H1 (cell line): ENCODE measurements around the gene RAB4B. TPM values are rescaled to one million over a fixed set of nuclear protein-coding genes. Genes with fewer than 3 reads are reported as not detected.
A peak's percentile ranks its signal among the peaks of the same experiment; 100 is the strongest.

ENCODE experiments used
- CTCF ChIA-PET: fragments of 300-600 bp; sonication (Branson Sonifier 250); formaldehyde crosslinking; loops from one replicate; lab custom pipeline; 2021; ENCODE audit not compliant: partially characterized antibody; lab: Charles Lee
- POLR2A ChIA-PET: fragments of 300-600 bp; sonication (Branson Sonifier 250); formaldehyde crosslinking; loops from one replicate; lab custom pipeline; 2021; ENCODE audit warnings: inconsistent platforms; ENCODE audit not compliant: partially characterized antibody; lab: Charles Lee
- DNase-seq, 2 experiments: peaks; one replicate each; pipeline versions ENCODE4 v3.0.0 to v3.0.0-alpha.2; 2010 to 2022; ENCODE audit warnings: low spot score in 2 of 2, low read depth in 1 of 2, mixed read lengths in 1 of 2
- FAIRE-seq: peaks from 2 replicates; lab custom pipeline; 2011; peaks lifted over from hg19 to GRCh38; lab: Jason Lieb, UNC
- H2AFZ ChIP-seq: 2 replicates; pipeline ENCODE4 v1.8.1; 2012; ENCODE audit warnings: low read length, inconsistent platforms
- H2AK5ac ChIP-seq: 2 replicates; pipeline ENCODE4 v1.6.1; 2013; ENCODE audit warnings: low read depth, low read length
- H2BK120ac ChIP-seq: replicated peaks from 2 replicates; pipeline ENCODE3; 2013; ENCODE audit warnings: low read depth, low read length, inconsistent platforms
- H2BK12ac ChIP-seq: 2 replicates; pipeline ENCODE4 v1.6.1; 2013; ENCODE audit warnings: low read depth, low read length
- H2BK15ac ChIP-seq: 2 replicates; pipeline ENCODE4 v1.6.1; 2013; ENCODE audit warnings: low read length
- H2BK20ac ChIP-seq: 2 replicates; pipeline ENCODE4 v1.6.1; 2013; ENCODE audit warnings: low read length
- H2BK5ac ChIP-seq: 2 replicates; pipeline ENCODE4 v1.6.1; 2013; ENCODE audit warnings: low read depth, low read length
- H3K14ac ChIP-seq: 2 replicates; pipeline ENCODE4 v1.6.1; 2013; ENCODE audit warnings: inconsistent platforms; ENCODE audit not compliant: insufficient read length
- H3K18ac ChIP-seq: 2 replicates; pipeline ENCODE4 v1.6.1; 2013; ENCODE audit warnings: low read length; ENCODE audit errors: extremely low read depth
- H3K23ac ChIP-seq: 2 replicates; pipeline ENCODE4 v1.6.1; 2013; ENCODE audit warnings: inconsistent platforms; ENCODE audit not compliant: insufficient read length
- H3K23me2 ChIP-seq: 2 replicates; pipeline ENCODE4 v1.6.1; 2013; ENCODE audit warnings: low read depth, low read length
- H3K27ac ChIP-seq: 2 replicates; pipeline ENCODE4 v1.6.1; 2011; ENCODE audit warnings: low read depth, low read length, inconsistent platforms
- H3K27me3 ChIP-seq, 4 experiments: replicated peaks in 1 of 4; 1 replicate in 1 of 4; 2 replicates in 3 of 4; pipeline versions ENCODE4 v1.6.1 to v1.8.1; 2011 to 2013; ENCODE audit warnings: low read length in 3 of 4, mild to moderate bottlenecking in 3 of 4, inconsistent platforms in 2 of 4, mixed read lengths in 2 of 4, moderate library complexity in 1 of 4; ENCODE audit not compliant: control insufficient read depth in 3 of 4, insufficient read depth in 3 of 4; ENCODE audit errors: extremely low read depth in 1 of 4
- H3K36me3 ChIP-seq, 4 experiments: 2 replicates each; pipeline versions ENCODE4 v1.6.1 to v1.8.1; 2011 to 2013; ENCODE audit warnings: mild to moderate bottlenecking in 4 of 4, low read length in 3 of 4, moderate library complexity in 2 of 4, control low read depth in 1 of 4, inconsistent platforms in 1 of 4; ENCODE audit not compliant: insufficient read depth in 4 of 4, control insufficient read depth in 2 of 4
- H3K4ac ChIP-seq: replicated peaks from 2 replicates; pipeline ENCODE3; 2013; ENCODE audit warnings: low read length, low read depth, mixed read lengths, inconsistent platforms; ENCODE audit not compliant: insufficient read length
- H3K4me1 ChIP-seq, 4 experiments: replicated peaks in 1 of 4; 1 replicate in 1 of 4; 2 replicates in 3 of 4; pipeline versions ENCODE4 v1.6.1 to v1.8.1; 2011 to 2013; ENCODE audit warnings: low read length in 3 of 4, inconsistent platforms in 2 of 4, mixed read lengths in 1 of 4; ENCODE audit not compliant: insufficient read depth in 4 of 4, control insufficient read depth in 3 of 4
- H3K4me2 ChIP-seq, 2 experiments: 2 replicates each; pipeline versions ENCODE4 v1.6.1 to v1.8.1; 2011 to 2013; ENCODE audit warnings: low read depth in 2 of 2, low read length in 2 of 2, control low read depth in 1 of 2, inconsistent platforms in 1 of 2, mild to moderate bottlenecking in 1 of 2; ENCODE audit not compliant: insufficient read depth in 1 of 2
- H3K4me3 ChIP-seq, 4 experiments: fragments of 200-600, 300-600 bp in 1 of 4; sonication (generic), shearing (Covaris generic), sonication (Bioruptor Twin) in 1 of 4; 2 replicates each; pipeline versions ENCODE4 v1.5.1 to v1.8.1; 2011 to 2016; ENCODE audit warnings: low read length in 4 of 4, low read depth in 3 of 4, control low read depth in 2 of 4, inconsistent platforms in 2 of 4, mild to moderate bottlenecking in 2 of 4, mixed read lengths in 1 of 4, moderate library complexity in 1 of 4; ENCODE audit not compliant: insufficient read depth in 2 of 4; ENCODE audit errors: extremely low read depth in 1 of 4
- H3K56ac ChIP-seq: replicated peaks from 2 replicates; pipeline ENCODE3; 2013; ENCODE audit warnings: low read depth, mild to moderate bottlenecking, mixed read lengths, low read length, inconsistent platforms; ENCODE audit not compliant: insufficient read length
- H3K79me1 ChIP-seq: 2 replicates; pipeline ENCODE4 v1.6.1; 2013; ENCODE audit warnings: low read depth, low read length, control low read depth
- H3K79me2 ChIP-seq, 2 experiments: 2 replicates each; pipeline versions ENCODE4 v1.6.1 to v1.8.1; 2012 to 2013; ENCODE audit warnings: low read length in 2 of 2, mild to moderate bottlenecking in 2 of 2, inconsistent platforms in 1 of 2; ENCODE audit not compliant: insufficient read depth in 2 of 2, control insufficient read depth in 1 of 2
- H3K9ac ChIP-seq, 4 experiments: replicated peaks in 1 of 4; 1 replicate in 1 of 4; 2 replicates in 3 of 4; pipeline versions ENCODE4 v1.6.1 to v1.8.1; 2011 to 2013; ENCODE audit warnings: low read depth in 3 of 4, low read length in 3 of 4, control low read depth in 2 of 4, mild to moderate bottlenecking in 2 of 4, moderate library complexity in 2 of 4, inconsistent platforms in 1 of 4; ENCODE audit errors: extremely low read depth in 1 of 4
- H3K9me3 ChIP-seq, 2 experiments: 2 replicates each; pipeline versions ENCODE4 v1.6.1 to v1.8.1; 2012 to 2013; ENCODE audit warnings: mild to moderate bottlenecking in 2 of 2, moderate library complexity in 2 of 2, control low read depth in 1 of 2, inconsistent platforms in 1 of 2, low read depth in 1 of 2, low read length in 1 of 2, mixed read lengths in 1 of 2; ENCODE audit not compliant: insufficient read depth in 2 of 2
- H4K20me1 ChIP-seq, 2 experiments: replicated peaks in 1 of 2; 2 replicates each; pipeline versions ENCODE3 to v1.8.1; 2011 to 2013; ENCODE audit warnings: inconsistent platforms in 2 of 2, low read length in 2 of 2, mild to moderate bottlenecking in 1 of 2; ENCODE audit not compliant: insufficient read depth in 2 of 2, control insufficient read depth in 1 of 2
- H4K5ac ChIP-seq: 2 replicates; pipeline ENCODE4 v1.6.1; 2013; ENCODE audit warnings: low read length, low read depth, mixed read lengths, inconsistent platforms; ENCODE audit not compliant: insufficient read length
- H4K8ac ChIP-seq: 2 replicates; pipeline ENCODE4 v1.8.0; 2013; ENCODE audit warnings: mild to moderate bottlenecking, moderate library complexity, low read length, inconsistent platforms; ENCODE audit not compliant: insufficient read depth; ENCODE audit errors: extremely low read depth
- H4K91ac ChIP-seq: replicated peaks from 2 replicates; pipeline ENCODE3; 2013; ENCODE audit warnings: low read length, mixed read lengths, inconsistent platforms; ENCODE audit not compliant: insufficient read length
- BCL11A ChIP-seq, 2 experiments: IDR thresholded peaks; one replicate each; pipeline ENCODE4 v1.6.1; 2011; ENCODE audit warnings: low read depth in 2 of 2, low read length in 2 of 2, mild to moderate bottlenecking in 2 of 2
- CBX8 ChIP-seq: fragments of 300-800, 300-1000 bp; sonication (generic); IDR thresholded peaks from 2 replicates; pipeline ENCODE4 v1.7.1; 2016; ENCODE audit warnings: low read depth, low read length, borderline replicate concordance
- CREB1 ChIP-seq: IDR thresholded peaks from 2 replicates; pipeline ENCODE4 v1.6.1; 2012; ENCODE audit warnings: inconsistent platforms
- GABPA ChIP-seq: IDR thresholded peaks from 2 replicates; pipeline ENCODE4 v1.6.1; 2011; ENCODE audit warnings: mild to moderate bottlenecking, low read length, moderate library complexity, borderline replicate concordance; ENCODE audit not compliant: insufficient read depth
- NANOG ChIP-seq: IDR thresholded peaks from 2 replicates; pipeline ENCODE4 v1.6.1; 2011; ENCODE audit warnings: low read length, low read depth, mild to moderate bottlenecking, inconsistent platforms; ENCODE audit not compliant: insufficient read depth, poor library complexity, severe bottlenecking
- POU5F1 ChIP-seq: IDR thresholded peaks from 2 replicates; pipeline ENCODE4 v1.6.1; 2011; ENCODE audit warnings: low read depth, mild to moderate bottlenecking, low read length, moderate library complexity
- RAD21 ChIP-seq, 2 experiments: IDR thresholded peaks in 1 of 2; conservative IDR thresholded peaks in 1 of 2; 2 replicates each; pipeline ENCODE4 v1.6.1; 2011; ENCODE audit warnings: low read depth in 2 of 2, low read length in 2 of 2, improper control_type of control experiment in 1 of 2, inconsistent platforms in 1 of 2, mild to moderate bottlenecking in 1 of 2, moderate library complexity in 1 of 2
- SP1 ChIP-seq: IDR thresholded peaks from 2 replicates; pipeline ENCODE4 v1.6.1; 2011; ENCODE audit warnings: low read depth, low read length
- WGBS, 2 experiments: shearing (Covaris generic) in 1 of 2; methylation state at CpG; one replicate each; pipeline versions ENCODE4 v1.1.6 to v1.1.7; 2013 to 2015; ENCODE audit warnings: low lambda C conversion rate in 2 of 2, mixed read lengths in 2 of 2, inconsistent platforms in 1 of 2, low coverage in 1 of 2, missing lambda C conversion rate in 1 of 2; ENCODE audit not compliant: insufficient replicate concordance in 2 of 2, insufficient coverage in 1 of 2, insufficient read length in 1 of 2; ENCODE audit errors: extremely low coverage in 1 of 2, missing lambda C conversion rate in 1 of 2; 5-methylcytosine and 5-hydroxymethylcytosine counted together
- polyA plus RNA-seq, 7 experiments: library from polyadenylated mRNA; depleted of rRNA in 3 of 7; stranded (reverse) in 5 of 7; unstranded in 2 of 7; fragments of >200 nt in 5 of 7; fragments of 200-250 nt in 2 of 7; gene quantifications; 1 replicate in 5 of 7; 2 replicates in 1 of 7; 4 replicates in 1 of 7; pipeline versions ENCODE4 v1.2.1 to v1.2.3, GENCODE V29; 2011 to 2013; ENCODE audit warnings: missing spikeins in 2 of 7, mixed read lengths in 2 of 7
- total RNA-seq: library from RNA; stranded (reverse); fragmentation: NEBNext Ultra II Directional; extraction: Animal tissue kit (Norgen Biotek cat#: 25700); gene quantifications from 2 replicates; pipeline ENCODE4 v1.2.1, GENCODE V29; 2021

Gene RAB4B
- total and polyA plus RNA-seq, 2 of the 8 experiments (the other 6 are each of a cell fraction or from before 2014, with no cell fraction given): 15.9 to 28.6 TPM

DNA sequence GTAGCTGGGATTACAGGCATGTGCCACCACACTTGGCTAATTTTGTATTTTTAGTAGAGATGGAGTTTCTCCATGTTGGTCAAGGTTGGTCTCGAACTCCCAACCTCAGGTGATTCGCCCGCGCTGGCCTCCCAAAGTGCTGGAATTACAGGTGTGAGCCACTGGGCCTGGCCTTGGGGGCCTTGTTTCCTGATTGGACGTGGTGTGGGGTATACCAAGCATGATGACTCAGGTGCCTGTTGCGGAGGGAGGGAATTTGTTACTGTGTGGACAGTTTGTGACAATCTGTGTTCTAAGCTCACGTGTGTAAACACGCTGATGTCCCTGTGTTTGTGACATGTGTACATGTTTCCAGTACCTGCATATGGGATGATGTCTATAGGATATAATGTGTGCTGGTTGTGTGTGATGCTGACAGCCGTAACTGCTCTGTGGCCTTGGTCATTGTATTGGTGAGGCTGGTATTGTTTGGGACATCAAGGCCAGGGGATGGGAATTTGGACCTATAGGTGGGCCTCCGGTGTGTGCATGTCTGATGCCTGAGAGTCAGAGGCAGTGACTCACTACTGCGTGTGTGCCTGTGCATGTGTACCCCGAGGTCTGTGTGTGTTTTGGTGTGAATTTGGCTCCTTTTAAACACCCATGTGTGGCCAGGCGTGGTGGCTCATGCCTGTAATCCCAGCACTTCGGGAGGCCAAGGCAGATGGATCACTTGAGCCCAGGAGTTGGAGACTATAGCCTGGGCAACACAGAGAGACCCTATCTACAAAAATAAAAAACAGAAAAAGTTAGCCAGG lies 19.3 kb downstream of the RAB4B start:
- H4K5ac ChIP-seq: peak overlapping the region; percentile 31
- H3K27ac ChIP-seq: 0 out of 2 replicates have a peak overlapping the region, but pooled peaks have one; percentile 79
- peak overlapping the region; percentile 72; the same call in 1 of the 2 replicates for H2BK20ac ChIP-seq
- H3K18ac ChIP-seq: peak overlapping the region; percentile 53; the same call in 1 of the 2 replicates
- H2AK5ac ChIP-seq: peak overlapping the region; percentile 99
- WGBS, 2 experiments: 90% methylated on average over 14 of the region's 14 CpGs; no CpG with 5 or more reads in 1 of the 2 experiments
- H3K56ac ChIP-seq: no peak overlapping the region
- H3K9me3 ChIP-seq: no peaks in the 10 kb centered on the region
- H3K4me2 ChIP-seq: peak overlapping the region in 1 of 2 experiments; percentile 36; a peak in 2 of 4 replicates
- no peak overlapping the region for H3K23ac ChIP-seq
- ChIA-PET POLR2A (interaction anchor here (0.6 to 15.7 kb wide), 17 partner anchors 9 to 1740 kb away, joined by 3 to 241 read pairs (median 6); partner anchors contain the start of genes ACTMAP, MIA, NUMBL and RAB4B), CTCF (interaction anchor here (0.6 to 4.0 kb wide), 11 partner anchors 10 to 203 kb away, joined by 3 to 29 read pairs (median 6); partner anchors contain the start of gene RAB4B)
- peak overlapping the region; percentile 97; the same call in 1 of the 2 replicates for H2BK12ac ChIP-seq
- H2BK5ac ChIP-seq: peak overlapping the region; percentile 36; the same call in 1 of the 2 replicates
- H3K27me3 ChIP-seq: no peaks in the 10 kb centered on the region
- DNase-seq: no peak
- H3K23me2 ChIP-seq: peaks cover 6% of the 10 kb centered on the region
- H4K91ac ChIP-seq: peak overlapping the region; percentile 45
- no peak overlapping the region; the same call in none of the 2 replicates for H4K8ac ChIP-seq
- H3K36me3 ChIP-seq: peaks cover 3 to 18% (median 6%) of the 10 kb centered on the region in 4 experiments; a peak in 6 of 8 replicates
- H2AFZ ChIP-seq: no peak overlapping the region
- peak overlapping the region; percentile 99 for H2BK15ac ChIP-seq
- peaks cover 14 to 30% of the 10 kb centered on the region in 2 experiments for H3K79me2 ChIP-seq
- H3K9ac ChIP-seq: no peak overlapping the region
- H3K4me1 ChIP-seq: peaks cover 0 to 22% (median 13%) of the 10 kb centered on the region in 4 experiments; a peak in 6 of 7 replicates
- peak overlapping the region; percentile 70 for H2BK120ac ChIP-seq
- no peak overlapping the region for H3K4ac ChIP-seq
- peak overlapping the region in 1 of 4 experiments; percentile 70; a peak in 1 of 8 replicates for H3K4me3 ChIP-seq
- peaks cover 13% of the 10 kb centered on the region for H3K79me1 ChIP-seq
- FAIRE-seq: no peak
- peaks cover 13 to 19% of the 10 kb centered on the region in 2 experiments for H4K20me1 ChIP-seq
- H3K14ac ChIP-seq: no peak overlapping the region
- TF ChIP-seq CREB1: no peak
- no peak for TF ChIP-seq NANOG
- TF ChIP-seq RAD21 (IDR thresholded peaks at IDR 0.05 in 1 of 2, conservative IDR thresholded peaks at IDR 0.05 in 1 of 2; ENCODE audit: low read depth in 2 of 2, low read length in 2 of 2): no peak
- TF ChIP-seq POU5F1: no peak
- no peak for TF ChIP-seq BCL11A (IDR thresholded peaks at IDR 0.05; ENCODE audit: low read depth in 2 of 2, low read length in 2 of 2)
- TF ChIP-seq GABPA: no peak
- TF ChIP-seq CBX8: no peak
- TF ChIP-seq SP1: no peak
